ENCODE results near the gene DCD. TPM values are rescaled to one million over a fixed set of nuclear protein-coding genes. Genes with fewer than 3 reads are reported as not detected.

The DCD gene
- total and polyA plus RNA-seq, 4 donors: not detected

- Histone ChIP-seq H3K27me3 (ENCODE audit: control insufficient read depth, insufficient read depth, low read length) (no peaks in the 10 kb centered on the region), H3K27ac (ENCODE audit: low read depth, low read length) (no peak overlapping the region), H3K4me1 (ENCODE audit: control insufficient read depth, insufficient read depth, low read length) (no peaks in the 10 kb centered on the region), H3K36me3 (ENCODE audit: control insufficient read depth, insufficient read depth, low read length) (no peaks in the 10 kb centered on the region), H3K9me3 (ENCODE audit: control insufficient read depth, insufficient read depth, low read length) (no peaks in the 10 kb centered on the region), H3K4me3 (ENCODE audit: low read depth, low read length) (no peak overlapping the region)
- WGBS (ENCODE audit: insufficient coverage): 84% methylated on average over 3 of the region's 6 CpGs
- no peak for DNase-seq (ENCODE audit: low read depth in 4 of 6, low spot score in 6 of 6)
Observed at GRCh38 chr12:54616933-54617680, 31.1 kb downstream of the DCD start.

- DNase-seq (ENCODE audit: low read depth in 4 of 6, low spot score in 6 of 6): no peak
Observed at GRCh38 chr12:54612225-54612750, 35.9 kb downstream of the DCD start.

DNA sequence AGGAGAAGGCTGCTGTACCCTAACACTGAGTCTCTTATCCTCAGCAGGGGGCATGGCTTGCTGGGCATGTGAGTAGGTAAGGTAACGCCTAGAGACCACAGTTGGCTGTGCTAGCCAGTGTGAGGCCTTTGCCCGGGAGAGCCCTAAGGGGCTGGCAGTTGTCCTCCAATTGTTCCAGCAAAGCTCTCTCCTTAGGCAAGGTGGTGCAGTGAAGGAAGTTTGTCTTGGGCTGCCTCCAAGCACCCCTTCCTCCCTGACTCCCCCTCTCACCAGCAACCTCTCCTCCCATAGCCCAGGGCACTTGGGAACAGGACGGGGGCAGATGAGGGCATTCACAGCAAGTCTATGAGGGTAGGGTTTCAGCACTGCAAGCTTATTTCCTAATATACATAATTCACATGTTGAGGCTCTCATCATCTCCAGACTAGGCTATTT lies 36.4 kb downstream of the DCD start:
- no peak for DNase-seq (ENCODE audit: low read depth in 4 of 6, low spot score in 6 of 6)
- H3K27ac ChIP-seq (ENCODE audit: low read depth, low read length): no peak overlapping the region
- no peaks in the 10 kb centered on the region for H3K27me3 ChIP-seq (ENCODE audit: control insufficient read depth, insufficient read depth, low read length)
- H3K9me3 ChIP-seq (ENCODE audit: control insufficient read depth, insufficient read depth, low read length): no peaks in the 10 kb centered on the region
- H3K36me3 ChIP-seq (ENCODE audit: control insufficient read depth, insufficient read depth, low read length): no peaks in the 10 kb centered on the region
- no peak overlapping the region for H3K4me3 ChIP-seq (ENCODE audit: low read depth, low read length)
- H3K4me1 ChIP-seq (ENCODE audit: control insufficient read depth, insufficient read depth, low read length): peaks cover 10% of the 10 kb centered on the region
- WGBS (ENCODE audit: insufficient coverage): 72% methylated on average over 2 of the region's 3 CpGs

More at GRCh38 chr12:54612225-54612750, 35.9 kb downstream of the DCD start:
- 83% methylated on average over 1 of the region's 1 CpG for WGBS (ENCODE audit: insufficient coverage)
- Histone ChIP-seq H3K27ac (ENCODE audit: low read depth, low read length) (no peak overlapping the region), H3K36me3 (ENCODE audit: control insufficient read depth, insufficient read depth, low read length) (no peaks in the 10 kb centered on the region), H3K4me3 (ENCODE audit: low read depth, low read length) (no peak overlapping the region), H3K27me3 (ENCODE audit: control insufficient read depth, insufficient read depth, low read length) (no peaks in the 10 kb centered on the region), H3K4me1 (ENCODE audit: control insufficient read depth, insufficient read depth, low read length) (peaks cover 10% of the 10 kb centered on the region), H3K9me3 (ENCODE audit: control insufficient read depth, insufficient read depth, low read length) (no peaks in the 10 kb centered on the region)

DNA sequence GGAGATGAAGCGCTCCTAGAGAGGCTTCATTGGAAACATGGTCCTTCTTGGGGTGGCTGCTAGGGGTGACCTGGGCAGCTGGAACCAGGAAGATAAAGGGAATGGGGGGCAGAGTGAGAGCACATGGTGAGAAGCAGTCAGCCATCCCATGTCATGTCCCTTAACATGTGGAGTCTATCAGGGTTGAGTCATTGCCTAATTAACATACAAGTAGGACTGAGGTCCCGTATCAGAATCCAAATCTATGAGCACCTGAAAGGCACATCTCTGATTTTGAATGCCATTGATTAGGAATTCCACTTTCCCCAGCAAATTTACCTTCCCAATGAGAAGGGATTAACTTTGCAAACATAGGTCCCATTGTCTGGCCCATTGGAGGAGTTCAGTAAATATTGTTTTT lies 39.4 kb downstream of the DCD start:
- Histone ChIP-seq H3K9me3 (ENCODE audit: control insufficient read depth, insufficient read depth, low read length) (no peaks in the 10 kb centered on the region), H3K4me1 (ENCODE audit: control insufficient read depth, insufficient read depth, low read length) (peaks cover 10% of the 10 kb centered on the region), H3K27me3 (ENCODE audit: control insufficient read depth, insufficient read depth, low read length) (no peaks in the 10 kb centered on the region), H3K27ac (ENCODE audit: low read depth, low read length) (no peak overlapping the region), H3K4me3 (ENCODE audit: low read depth, low read length) (no peak overlapping the region), H3K36me3 (ENCODE audit: control insufficient read depth, insufficient read depth, low read length) (no peaks in the 10 kb centered on the region)
- 100% methylated on average over 1 of the region's 2 CpGs for WGBS (ENCODE audit: insufficient coverage)
- no peak for DNase-seq (ENCODE audit: low read depth in 4 of 6, low spot score in 6 of 6)

GRCh38 chr12:54608156-54608555 lies 40.0 kb downstream of the DCD start:
- no peak overlapping the region for H3K27ac ChIP-seq (ENCODE audit: low read depth, low read length)
- WGBS (ENCODE audit: insufficient coverage): 73% methylated on average over 3 of the region's 6 CpGs
- no peak overlapping the region for H3K4me3 ChIP-seq (ENCODE audit: low read depth, low read length)
- H3K27me3 ChIP-seq (ENCODE audit: control insufficient read depth, insufficient read depth, low read length): no peaks in the 10 kb centered on the region
- H3K9me3 ChIP-seq (ENCODE audit: control insufficient read depth, insufficient read depth, low read length): no peaks in the 10 kb centered on the region
- H3K36me3 ChIP-seq (ENCODE audit: control insufficient read depth, insufficient read depth, low read length): no peaks in the 10 kb centered on the region
- peak in 1 of 6 donors; percentile 32 for DNase-seq (ENCODE audit: low read depth in 4 of 6, low spot score in 6 of 6)
- peaks cover 10% of the 10 kb centered on the region for H3K4me1 ChIP-seq (ENCODE audit: control insufficient read depth, insufficient read depth, low read length)

GRCh38 chr12:54606556-54606955 lies 41.6 kb downstream of the DCD start:
- no peak for DNase-seq (ENCODE audit: low read depth in 4 of 6, low spot score in 6 of 6)
- no peaks in the 10 kb centered on the region for H3K9me3 ChIP-seq (ENCODE audit: control insufficient read depth, insufficient read depth, low read length)
- 40% methylated on average over 2 of the region's 4 CpGs for WGBS (ENCODE audit: insufficient coverage)
- H3K27me3 ChIP-seq (ENCODE audit: control insufficient read depth, insufficient read depth, low read length): no peaks in the 10 kb centered on the region
- H3K4me1 ChIP-seq (ENCODE audit: control insufficient read depth, insufficient read depth, low read length): peaks cover 10% of the 10 kb centered on the region
- no peaks in the 10 kb centered on the region for H3K36me3 ChIP-seq (ENCODE audit: control insufficient read depth, insufficient read depth, low read length)
- no peak overlapping the region for H3K27ac ChIP-seq (ENCODE audit: low read depth, low read length)
- H3K4me3 ChIP-seq (ENCODE audit: low read depth, low read length): no peak overlapping the region

DNA sequence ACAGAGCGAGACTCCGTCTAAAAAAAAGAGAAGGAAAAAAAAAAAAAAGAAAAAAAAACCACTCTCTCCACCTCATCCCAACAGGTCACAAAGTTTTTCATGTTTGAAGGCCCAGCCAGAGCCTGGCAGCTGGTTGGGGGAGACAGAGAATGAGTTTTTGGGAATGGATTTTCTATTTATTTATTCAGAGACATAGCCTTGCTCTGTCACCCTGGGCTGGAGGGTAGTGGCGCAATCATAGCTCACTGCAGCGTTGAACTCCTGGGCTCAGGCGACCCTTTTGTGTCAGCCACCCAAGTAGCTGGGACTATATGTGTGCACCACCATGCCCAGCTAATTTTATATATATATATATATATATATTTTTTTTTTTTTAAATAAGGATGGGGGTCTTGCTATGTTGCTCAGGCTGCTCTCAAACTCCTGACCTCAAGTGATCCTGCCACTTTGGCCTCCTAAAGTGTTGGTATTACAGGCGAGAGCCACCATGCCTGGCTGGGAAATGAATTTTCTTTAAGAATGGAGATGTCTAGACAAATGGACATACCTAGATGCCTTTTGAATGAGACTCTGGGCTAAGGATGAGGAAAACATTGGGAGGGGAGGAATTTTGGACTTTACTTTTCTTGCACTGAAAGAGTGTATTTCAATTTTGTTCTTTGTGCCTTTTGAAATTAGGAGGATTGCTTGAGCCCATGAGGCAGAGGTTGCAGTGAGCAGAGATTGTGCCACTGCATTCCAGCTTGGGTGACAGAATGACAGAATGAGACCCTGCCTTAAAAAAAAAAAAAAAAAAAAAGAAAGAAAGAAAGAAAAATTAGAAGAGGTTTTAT lies 42.8 kb downstream of the DCD start:
- 60% methylated on average over 1 of the region's 6 CpGs for WGBS (ENCODE audit: insufficient coverage)
- no peak for DNase-seq (ENCODE audit: low read depth in 4 of 6, low spot score in 6 of 6)
- H3K9me3 ChIP-seq (ENCODE audit: control insufficient read depth, insufficient read depth, low read length): no peaks in the 10 kb centered on the region
- H3K27ac ChIP-seq (ENCODE audit: low read depth, low read length): no peak overlapping the region
- H3K4me3 ChIP-seq (ENCODE audit: low read depth, low read length): no peak overlapping the region
- no peaks in the 10 kb centered on the region for H3K36me3 ChIP-seq (ENCODE audit: control insufficient read depth, insufficient read depth, low read length)
- no peaks in the 10 kb centered on the region for H3K27me3 ChIP-seq (ENCODE audit: control insufficient read depth, insufficient read depth, low read length)
- peaks cover 10% of the 10 kb centered on the region for H3K4me1 ChIP-seq (ENCODE audit: control insufficient read depth, insufficient read depth, low read length)

DNA sequence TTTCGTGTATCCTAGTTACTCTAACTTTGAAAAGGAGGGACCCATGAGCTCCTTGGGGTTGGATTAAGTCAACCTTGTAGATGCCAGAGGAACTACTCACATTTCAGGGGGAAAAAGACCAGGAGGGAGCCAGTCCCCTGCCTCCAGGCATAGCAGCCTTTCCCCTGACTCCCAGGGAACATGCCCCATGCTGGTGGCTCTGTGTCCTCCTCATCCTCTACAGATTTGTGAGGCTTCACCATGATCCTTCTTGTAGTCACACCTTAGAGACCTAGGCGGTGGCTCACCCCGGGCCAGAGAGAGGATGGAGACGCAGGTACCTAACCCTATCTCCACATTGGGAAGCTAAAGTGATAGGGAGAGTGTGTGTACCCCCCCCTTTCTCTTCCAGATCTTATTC lies 43.7 kb downstream of the DCD start:
- DNase-seq (ENCODE audit: low read depth in 4 of 6, low spot score in 6 of 6): no peak
- no peaks in the 10 kb centered on the region for H3K36me3 ChIP-seq (ENCODE audit: control insufficient read depth, insufficient read depth, low read length)
- no peaks in the 10 kb centered on the region for H3K27me3 ChIP-seq (ENCODE audit: control insufficient read depth, insufficient read depth, low read length)
- WGBS (ENCODE audit: insufficient coverage): 60% methylated on average over 1 of the region's 4 CpGs
- H3K4me3 ChIP-seq (ENCODE audit: low read depth, low read length): no peak overlapping the region
- no peaks in the 10 kb centered on the region for H3K9me3 ChIP-seq (ENCODE audit: control insufficient read depth, insufficient read depth, low read length)
- no peak overlapping the region for H3K27ac ChIP-seq (ENCODE audit: low read depth, low read length)
- H3K4me1 ChIP-seq (ENCODE audit: control insufficient read depth, insufficient read depth, low read length): peaks cover 10% of the 10 kb centered on the region

DNA sequence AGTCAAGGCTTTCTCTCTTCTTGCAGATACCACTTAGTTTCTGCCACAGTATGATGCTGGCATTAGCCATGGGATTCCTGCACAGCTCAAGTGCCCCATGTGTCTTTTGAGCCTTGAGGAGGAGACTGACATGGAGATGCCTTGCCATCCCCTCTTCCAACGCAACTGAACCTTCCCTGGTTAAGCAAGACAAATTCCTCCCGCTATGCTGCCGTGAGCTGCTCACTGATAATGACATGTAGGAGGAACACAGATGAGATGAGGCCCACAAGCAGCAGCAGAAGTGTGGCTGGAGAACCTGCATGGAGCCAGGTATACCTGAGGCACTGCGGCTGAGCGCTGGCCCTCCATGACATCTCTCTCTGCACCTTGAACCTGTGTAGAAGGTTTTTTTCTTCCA lies 44.3 kb downstream of the DCD start:
- WGBS (ENCODE audit: insufficient coverage): 93% methylated on average over 4 of the region's 5 CpGs
- H3K36me3 ChIP-seq (ENCODE audit: control insufficient read depth, insufficient read depth, low read length): no peaks in the 10 kb centered on the region
- peaks cover 10% of the 10 kb centered on the region for H3K4me1 ChIP-seq (ENCODE audit: control insufficient read depth, insufficient read depth, low read length)
- H3K27me3 ChIP-seq (ENCODE audit: control insufficient read depth, insufficient read depth, low read length): no peaks in the 10 kb centered on the region
- H3K27ac ChIP-seq (ENCODE audit: low read depth, low read length): no peak overlapping the region
- H3K4me3 ChIP-seq (ENCODE audit: low read depth, low read length): no peak overlapping the region
- no peak for DNase-seq (ENCODE audit: low read depth in 4 of 6, low spot score in 6 of 6)
- no peaks in the 10 kb centered on the region for H3K9me3 ChIP-seq (ENCODE audit: control insufficient read depth, insufficient read depth, low read length)

Measured in spinal cord (tissue), 10 donors.